ENCODE data around the gene UBALD1. TPM values are rescaled to one million over a fixed set of nuclear protein-coding genes. Genes with fewer than 3 reads are reported as not detected.
"Not testable (repeated sequence)": the region's sequence is repeated elsewhere in the genome, so short reads cannot be mapped to it uniquely, and the experiment has no call there.

Gene UBALD1
- total and polyA plus RNA-seq, 2 donors = 5.9 to 20.4 TPM

DNA sequence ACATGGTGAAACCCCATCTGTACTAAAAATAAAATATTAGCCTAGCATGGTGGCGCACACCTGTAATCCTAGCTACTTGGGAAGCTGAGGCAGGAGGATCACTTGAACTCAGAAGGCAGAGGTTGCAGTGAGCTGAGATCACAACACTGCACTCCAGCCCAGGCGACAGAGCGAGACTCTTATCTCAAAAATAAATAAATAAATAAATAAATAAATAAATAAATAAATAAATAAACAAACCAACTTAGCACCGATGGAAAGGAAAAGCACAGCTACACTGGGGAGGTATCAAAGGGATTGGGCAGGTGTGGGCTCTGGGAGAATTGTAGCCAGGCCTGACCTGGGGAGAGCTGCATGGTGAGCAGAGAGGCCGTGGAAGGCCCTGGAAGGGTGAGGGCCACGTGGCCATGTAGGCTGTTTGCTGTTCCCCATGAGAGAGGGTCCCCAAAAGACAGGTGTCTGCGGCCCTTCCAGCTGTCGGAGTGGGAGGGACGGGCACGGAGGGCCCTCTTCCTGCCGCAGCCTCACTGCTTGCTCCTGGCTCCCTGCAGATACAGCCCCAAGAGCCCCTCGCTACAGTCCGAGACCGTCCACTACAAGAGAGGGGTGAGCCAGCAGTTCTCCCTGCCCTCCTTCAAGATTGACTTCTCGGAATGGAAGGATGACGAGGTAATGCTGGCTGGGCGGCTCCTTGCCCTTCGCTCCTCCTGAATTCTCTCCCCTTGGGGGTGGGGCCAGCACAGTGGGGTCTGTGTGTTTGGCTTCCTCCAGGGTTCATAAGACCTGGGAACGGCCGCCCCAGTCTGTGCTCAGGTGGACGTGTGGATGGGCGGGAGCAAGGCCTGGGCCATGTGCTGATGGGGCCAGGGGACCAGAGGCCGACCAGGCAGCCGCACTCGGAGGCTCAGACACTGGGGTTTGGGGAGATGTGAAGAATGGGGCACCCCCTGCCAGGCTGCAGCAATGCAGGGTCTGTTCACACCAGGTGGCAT is 42.3 kb upstream of the UBALD1 start:
- WGBS = 99% methylated on average over 25 of the region's 25 CpGs
- Histone ChIP-seq H3K27ac (ENCODE audit: low read depth in 1 of 2, low read length in 1 of 2) (no peak overlapping the region), H3K9me3 (ENCODE audit: control insufficient read depth in 2 of 2, insufficient read depth in 1 of 2, low read length in 1 of 2) (no peaks in the 10 kb centered on the region), H3K4me1 (ENCODE audit: control insufficient read depth in 2 of 2, insufficient read depth in 2 of 2, low read length in 2 of 2) (peaks cover 26 to 28% of the 10 kb centered on the region in 2 donors), H3K4me3 (ENCODE audit: low read length in 2 of 2) (no peak overlapping the region), H3K36me3 (ENCODE audit: control insufficient read depth in 2 of 2, insufficient read depth in 2 of 2, low read length in 1 of 2) (peaks cover 59 to 60% of the 10 kb centered on the region in 2 donors), H3K27me3 (ENCODE audit: control insufficient read depth in 2 of 2, insufficient read depth in 1 of 2, low read length in 1 of 2) (no peaks in the 10 kb centered on the region)
- DNase-seq (ENCODE audit: low read depth in 6 of 9, low spot score in 9 of 9) = no peak

DNA sequence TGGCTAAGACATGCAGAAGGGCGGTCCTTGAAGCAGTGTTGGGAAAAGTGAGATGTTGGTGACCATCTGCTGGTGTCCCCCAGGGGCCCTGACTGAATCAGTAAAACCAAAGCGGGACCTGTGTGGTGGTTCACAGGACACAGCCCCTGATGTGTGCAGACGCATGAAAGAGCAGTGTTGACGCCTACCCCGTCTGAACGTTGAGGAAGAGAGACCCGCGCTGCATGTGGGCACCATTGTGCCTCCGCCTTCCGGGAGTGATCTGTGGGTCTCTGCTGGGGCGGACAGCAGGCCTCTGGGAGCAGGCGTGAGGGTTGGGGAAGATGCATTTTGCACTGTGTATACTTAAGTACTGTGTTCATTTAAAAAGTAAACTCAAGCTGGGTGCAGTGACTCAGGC is 41.5 kb upstream of the UBALD1 start:
- DNase-seq (ENCODE audit: low read depth in 6 of 9, low spot score in 9 of 9) = no peak
- 97% methylated on average over 12 of the region's 12 CpGs for WGBS
- no peaks in the 10 kb centered on the region for H3K27me3 ChIP-seq (ENCODE audit: control insufficient read depth in 2 of 2, insufficient read depth in 1 of 2, low read length in 1 of 2)
- peaks cover 64 to 67% of the 10 kb centered on the region in 2 donors for H3K36me3 ChIP-seq (ENCODE audit: control insufficient read depth in 2 of 2, insufficient read depth in 2 of 2, low read length in 1 of 2)
- no peak overlapping the region for H3K27ac ChIP-seq (ENCODE audit: low read depth in 1 of 2, low read length in 1 of 2)
- H3K4me1 ChIP-seq (ENCODE audit: control insufficient read depth in 2 of 2, insufficient read depth in 2 of 2, low read length in 2 of 2) = peaks cover 19 to 22% of the 10 kb centered on the region in 2 donors
- no peaks in the 10 kb centered on the region for H3K9me3 ChIP-seq (ENCODE audit: control insufficient read depth in 2 of 2, insufficient read depth in 1 of 2, low read length in 1 of 2)
- no peak overlapping the region for H3K4me3 ChIP-seq (ENCODE audit: low read length in 2 of 2)

DNA sequence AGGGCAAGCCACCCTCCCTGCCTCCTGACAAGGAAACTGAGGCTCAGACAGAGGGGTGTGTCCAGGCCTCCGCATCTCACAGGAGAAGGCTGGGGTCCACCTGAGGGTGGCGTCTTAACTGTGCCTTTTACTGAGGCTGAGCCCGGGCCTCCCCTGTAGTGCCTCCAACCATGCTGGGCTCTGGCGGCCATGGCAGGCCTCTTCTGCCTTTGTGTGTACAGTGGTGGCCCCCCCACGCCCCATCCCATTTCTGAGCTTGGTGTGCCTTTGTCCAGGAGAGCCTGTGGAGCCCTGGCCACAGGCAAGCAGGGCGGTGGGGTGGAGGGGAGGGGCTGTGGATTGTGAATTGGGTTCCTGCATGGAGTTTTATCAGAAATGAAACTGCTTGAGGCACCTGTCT is 41.1 kb upstream of the UBALD1 start:
- H3K36me3 ChIP-seq (ENCODE audit: control insufficient read depth in 2 of 2, insufficient read depth in 2 of 2, low read length in 1 of 2) = peaks cover 64 to 67% of the 10 kb centered on the region in 2 donors
- H3K27ac ChIP-seq (ENCODE audit: low read depth in 1 of 2, low read length in 1 of 2) = no peak overlapping the region
- peaks cover 16 to 18% of the 10 kb centered on the region in 2 donors for H3K4me1 ChIP-seq (ENCODE audit: control insufficient read depth in 2 of 2, insufficient read depth in 2 of 2, low read length in 2 of 2)
- no peaks in the 10 kb centered on the region for H3K27me3 ChIP-seq (ENCODE audit: control insufficient read depth in 2 of 2, insufficient read depth in 1 of 2, low read length in 1 of 2)
- DNase-seq (ENCODE audit: low read depth in 6 of 9, low spot score in 9 of 9) = no peak
- no peaks in the 10 kb centered on the region for H3K9me3 ChIP-seq (ENCODE audit: control insufficient read depth in 2 of 2, insufficient read depth in 1 of 2, low read length in 1 of 2)
- H3K4me3 ChIP-seq (ENCODE audit: low read length in 2 of 2) = no peak overlapping the region
- WGBS = 99% methylated on average over 6 of the region's 6 CpGs

DNA sequence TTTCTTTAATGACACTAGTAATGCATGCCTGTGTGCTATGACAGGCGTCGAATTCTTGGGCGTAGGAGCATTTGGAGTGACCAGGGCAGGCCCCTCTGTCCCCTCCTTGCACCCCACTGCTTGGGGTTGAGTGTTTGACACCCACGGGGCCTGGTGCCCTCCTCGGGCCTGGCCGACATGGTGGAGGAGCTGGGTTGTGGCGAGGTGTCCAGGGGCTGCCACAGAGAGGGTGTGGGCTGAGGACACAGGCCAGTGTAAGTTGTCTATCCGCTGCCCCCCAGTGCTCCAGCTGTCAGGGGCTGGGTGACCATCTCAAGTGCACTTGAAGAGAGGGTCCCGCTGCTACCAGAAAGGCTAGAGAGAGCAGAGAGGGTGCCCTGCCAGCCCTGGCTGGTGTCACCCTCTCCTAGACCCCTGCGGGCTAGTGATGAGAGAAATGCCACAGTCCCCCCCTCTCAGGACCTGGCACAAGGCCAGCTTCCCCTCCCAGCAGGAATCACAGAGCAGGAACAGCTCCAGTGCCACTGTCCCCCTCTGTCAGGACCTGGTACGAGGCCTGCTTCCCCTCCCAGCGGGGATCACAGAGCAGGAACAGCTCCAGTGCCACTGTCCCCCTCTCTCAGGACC is 40.4 kb upstream of the UBALD1 start:
- Histone ChIP-seq H3K27me3 (ENCODE audit: control insufficient read depth in 2 of 2, insufficient read depth in 1 of 2, low read length in 1 of 2) (no peaks in the 10 kb centered on the region), H3K9me3 (ENCODE audit: control insufficient read depth in 2 of 2, insufficient read depth in 1 of 2, low read length in 1 of 2) (peaks cover 0 to 3% of the 10 kb centered on the region in 2 donors), H3K27ac (ENCODE audit: low read depth in 1 of 2, low read length in 1 of 2) (no peak overlapping the region), H3K36me3 (ENCODE audit: control insufficient read depth in 2 of 2, insufficient read depth in 2 of 2, low read length in 1 of 2) (peaks cover 69 to 72% of the 10 kb centered on the region in 2 donors), H3K4me1 (ENCODE audit: control insufficient read depth in 2 of 2, insufficient read depth in 2 of 2, low read length in 2 of 2) (peaks cover 8 to 15% of the 10 kb centered on the region in 2 donors), H3K4me3 (ENCODE audit: low read length in 2 of 2) (no peak overlapping the region)
- DNase-seq (ENCODE audit: low read depth in 6 of 9, low spot score in 9 of 9) = no peak
- 97% methylated on average over 12 of the region's 12 CpGs for WGBS

DNA sequence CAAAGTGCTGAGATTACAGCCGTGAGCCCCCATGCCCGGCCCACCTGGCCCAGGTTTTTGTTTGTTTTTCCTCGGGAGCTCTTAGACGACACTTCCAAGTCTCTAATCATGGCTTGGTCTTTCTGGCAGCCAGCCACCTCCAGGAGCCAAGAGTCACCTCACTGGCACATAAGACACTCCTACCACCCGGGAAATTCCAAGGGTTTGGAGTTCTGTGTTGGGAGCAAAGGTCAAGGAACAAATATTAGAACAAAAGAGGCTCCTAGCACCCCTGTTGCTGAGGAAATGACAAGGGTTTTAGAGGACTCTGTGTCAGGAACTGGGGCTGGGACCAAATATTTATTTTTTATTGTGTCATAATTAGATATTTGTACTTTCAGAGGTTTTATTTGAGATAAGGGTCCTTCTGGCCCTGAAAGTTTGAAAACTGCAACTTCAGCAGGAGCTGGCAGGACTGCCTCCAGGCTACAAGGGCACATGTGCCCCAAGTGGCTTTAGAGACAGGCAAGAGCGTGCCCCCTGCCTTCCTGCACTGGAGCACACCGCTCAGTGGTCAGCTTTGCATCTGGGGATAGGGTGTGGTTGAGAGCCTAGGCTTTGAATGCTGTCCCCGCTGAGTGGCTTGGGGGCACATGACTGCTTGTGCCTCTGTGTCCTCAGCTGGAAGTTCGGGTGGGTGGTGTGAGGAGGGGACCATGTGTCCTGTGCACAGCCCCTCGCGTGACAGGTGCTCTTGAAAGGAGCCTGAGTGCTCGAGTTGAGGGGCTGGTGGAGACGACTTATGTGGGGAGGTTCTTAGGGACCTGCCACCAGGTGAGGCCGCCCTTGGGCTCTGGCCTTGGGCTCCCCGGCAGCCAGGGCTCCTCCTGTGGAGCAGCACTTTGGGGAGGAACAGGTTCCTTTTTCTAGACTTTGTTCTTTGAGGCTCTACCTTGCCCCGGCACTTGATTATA is 39.6 kb upstream of the UBALD1 start:
- Histone ChIP-seq H3K9me3 (ENCODE audit: control insufficient read depth in 2 of 2, insufficient read depth in 1 of 2, low read length in 1 of 2) (peaks cover 0 to 3% of the 10 kb centered on the region in 2 donors), H3K27me3 (ENCODE audit: control insufficient read depth in 2 of 2, insufficient read depth in 1 of 2, low read length in 1 of 2) (no peaks in the 10 kb centered on the region), H3K4me1 (ENCODE audit: control insufficient read depth in 2 of 2, insufficient read depth in 2 of 2, low read length in 2 of 2) (peaks cover 3 to 13% of the 10 kb centered on the region in 2 donors), H3K4me3 (ENCODE audit: low read length in 2 of 2) (no peak overlapping the region), H3K27ac (ENCODE audit: low read depth in 1 of 2, low read length in 1 of 2) (no peak overlapping the region), H3K36me3 (ENCODE audit: control insufficient read depth in 2 of 2, insufficient read depth in 2 of 2, low read length in 1 of 2) (peaks cover 69 to 72% of the 10 kb centered on the region in 2 donors)
- DNase-seq (ENCODE audit: low read depth in 6 of 9, low spot score in 9 of 9) = no peak
- 96% methylated on average over 16 of the region's 16 CpGs for WGBS

DNA sequence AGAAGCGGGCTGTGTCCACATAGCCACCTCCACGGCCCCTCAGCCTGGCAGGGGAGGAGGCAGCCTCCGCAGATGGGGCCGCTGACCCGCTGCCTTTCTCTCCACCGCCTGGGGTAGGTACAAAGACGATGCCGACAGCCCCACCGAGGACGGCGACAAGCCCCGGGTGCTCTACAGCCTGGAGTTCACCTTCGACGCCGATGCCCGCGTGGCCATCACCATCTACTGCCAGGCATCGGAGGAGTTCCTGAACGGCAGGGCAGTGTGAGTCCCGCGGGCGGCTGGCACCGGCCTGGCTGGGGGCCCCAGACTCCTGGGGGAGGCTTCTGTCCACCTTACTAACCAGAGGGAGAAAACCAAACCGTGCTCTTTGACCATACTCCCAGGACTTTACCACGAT is 37.9 kb upstream of the UBALD1 start:
- DNase-seq (ENCODE audit: low read depth in 6 of 9, low spot score in 9 of 9) = no peak
- 97% methylated on average over 25 of the region's 25 CpGs for WGBS

DNA sequence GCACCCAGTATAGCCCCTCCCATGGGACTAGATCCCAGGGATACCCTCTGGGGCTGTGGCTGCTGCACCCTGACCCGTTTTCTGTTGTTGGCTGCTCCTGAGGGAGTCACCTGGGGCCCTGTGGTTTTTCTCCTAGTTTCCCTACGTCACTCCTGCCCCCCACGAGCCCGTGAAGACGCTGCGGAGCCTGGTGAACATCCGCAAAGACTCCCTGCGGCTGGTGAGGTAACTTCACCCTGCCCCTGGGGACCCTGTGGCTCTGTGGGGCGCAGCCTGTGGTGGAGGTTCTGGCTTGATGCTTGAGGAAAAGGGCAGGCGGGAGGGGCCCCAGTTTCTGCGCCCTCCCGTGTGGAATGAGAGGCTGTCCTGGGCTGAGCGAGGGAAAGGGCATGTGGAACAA is 37.1 kb upstream of the UBALD1 start:
- Histone ChIP-seq H3K36me3 (ENCODE audit: control insufficient read depth in 2 of 2, insufficient read depth in 2 of 2, low read length in 1 of 2) (peaks cover 54% of the 10 kb centered on the region in 2 donors), H3K27me3 (ENCODE audit: control insufficient read depth in 2 of 2, insufficient read depth in 1 of 2, low read length in 1 of 2) (no peaks in the 10 kb centered on the region)
- WGBS = 98% methylated on average over 13 of the region's 13 CpGs

More for the DNA sequence above, 37.9 kb upstream of the UBALD1 start:
- peaks cover 8 to 17% of the 10 kb centered on the region in 2 donors for H3K4me1 ChIP-seq (ENCODE audit: control insufficient read depth in 2 of 2, insufficient read depth in 2 of 2, low read length in 2 of 2)
- no peak overlapping the region for H3K27ac ChIP-seq (ENCODE audit: low read depth in 1 of 2, low read length in 1 of 2)
- H3K4me3 ChIP-seq (ENCODE audit: low read length in 2 of 2) = no peak overlapping the region
- H3K27me3 ChIP-seq (ENCODE audit: control insufficient read depth in 2 of 2, insufficient read depth in 1 of 2, low read length in 1 of 2) = no peaks in the 10 kb centered on the region
- peaks cover 60 to 61% of the 10 kb centered on the region in 2 donors for H3K36me3 ChIP-seq (ENCODE audit: control insufficient read depth in 2 of 2, insufficient read depth in 2 of 2, low read length in 1 of 2)
- peaks cover 0 to 6% of the 10 kb centered on the region in 2 donors for H3K9me3 ChIP-seq (ENCODE audit: control insufficient read depth in 2 of 2, insufficient read depth in 1 of 2, low read length in 1 of 2)

DNA sequence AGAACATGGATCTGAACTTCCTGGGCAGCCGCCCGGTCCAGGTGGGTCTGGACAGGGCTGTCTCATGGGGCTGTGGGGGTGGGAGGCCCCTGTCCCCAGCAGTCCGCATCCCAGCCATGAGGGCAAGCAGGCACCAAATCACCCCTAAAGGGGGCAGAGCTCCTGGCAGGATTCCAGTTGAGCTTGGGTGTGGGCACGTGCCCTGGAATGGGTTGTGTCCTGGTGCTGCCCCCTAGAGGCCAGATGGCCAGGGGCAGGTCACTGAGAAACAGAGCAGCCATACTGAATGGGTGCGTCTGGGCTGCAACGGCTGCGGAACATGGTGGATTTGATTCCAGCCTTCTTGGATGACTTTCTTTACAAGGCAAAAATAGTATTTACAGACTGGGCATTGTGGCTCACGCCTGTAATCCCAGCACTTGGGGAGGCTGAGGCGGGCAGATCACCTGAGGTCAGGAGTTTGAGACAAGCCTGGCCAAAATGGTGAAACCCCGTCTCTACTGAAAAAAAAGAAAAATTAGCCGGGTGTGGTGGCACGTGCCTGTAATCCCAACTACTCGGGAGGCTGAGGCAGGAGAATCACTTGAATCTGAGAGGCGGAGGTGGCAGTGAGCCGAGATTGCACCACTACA is 35.9 kb upstream of the UBALD1 start:
- Histone ChIP-seq H3K36me3 (ENCODE audit: control insufficient read depth in 2 of 2, insufficient read depth in 2 of 2, low read length in 1 of 2) (peaks cover 44 to 50% of the 10 kb centered on the region in 2 donors), H3K27ac (ENCODE audit: low read depth in 1 of 2, low read length in 1 of 2) (peak overlapping the region in 1 of 2 donors; percentile 46), H3K4me1 (ENCODE audit: control insufficient read depth in 2 of 2, insufficient read depth in 2 of 2, low read length in 2 of 2) (peaks cover 23 to 36% of the 10 kb centered on the region in 2 donors)
- WGBS = 92% methylated on average over 15 of the region's 15 CpGs
- peak in 7 of 9 donors; percentile 36 to 73 (median 51) for DNase-seq (ENCODE audit: low read depth in 6 of 9, low spot score in 9 of 9)
- not testable (repeated sequence) for H3K4me3 ChIP-seq (ENCODE audit: low read length in 2 of 2); H3K27me3 ChIP-seq (ENCODE audit: control insufficient read depth in 2 of 2, insufficient read depth in 1 of 2, low read length in 1 of 2); H3K9me3 ChIP-seq (ENCODE audit: control insufficient read depth in 2 of 2, insufficient read depth in 1 of 2, low read length in 1 of 2)

More for the DNA sequence above, 37.1 kb upstream of the UBALD1 start:
- peaks cover 0 to 9% of the 10 kb centered on the region in 2 donors for H3K9me3 ChIP-seq (ENCODE audit: control insufficient read depth in 2 of 2, insufficient read depth in 1 of 2, low read length in 1 of 2)
- peaks cover 16 to 25% of the 10 kb centered on the region in 2 donors for H3K4me1 ChIP-seq (ENCODE audit: control insufficient read depth in 2 of 2, insufficient read depth in 2 of 2, low read length in 2 of 2)
- DNase-seq (ENCODE audit: low read depth in 6 of 9, low spot score in 9 of 9) = no peak
- H3K4me3 ChIP-seq (ENCODE audit: low read length in 2 of 2) = no peak overlapping the region
- H3K27ac ChIP-seq (ENCODE audit: low read depth in 1 of 2, low read length in 1 of 2) = no peak overlapping the region

All from thymus (tissue), 11 donors.